Measurements from ENCODE around the gene SUCLG1. TPM values are rescaled to one million over a fixed set of nuclear protein-coding genes. Genes with fewer than 3 reads are reported as not detected.

The SUCLG1 gene
- total and polyA plus RNA-seq, 2 of the 8 experiments (the other 6 are each of a cell fraction or from before 2014, with no cell fraction given): 19.9 to 40.0 TPM

DNA sequence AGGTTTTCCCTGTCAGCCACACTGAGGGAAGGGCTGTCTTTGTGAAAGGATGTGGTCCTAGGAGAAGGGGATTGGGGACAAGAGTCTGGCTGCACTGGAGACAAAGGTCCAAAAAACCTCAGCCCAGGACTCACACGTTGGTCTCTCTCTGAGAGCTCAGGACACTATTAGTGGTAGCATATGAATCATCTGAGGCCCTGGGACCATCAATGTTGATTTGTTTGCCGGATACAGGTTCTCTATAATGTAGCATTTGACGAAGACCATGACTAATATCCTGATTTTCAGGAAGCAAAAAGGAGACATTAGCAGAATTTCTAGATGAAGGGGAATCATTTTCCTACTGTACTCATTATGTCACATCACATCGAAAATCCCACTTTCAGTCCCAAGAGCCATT lies 35.0 kb upstream of the SUCLG1 start:
- no peaks in the 10 kb centered on the region for H3K79me2 ChIP-seq (ENCODE audit: control insufficient read depth in 1 of 2, insufficient read depth in 2 of 2, low read length in 2 of 2)
- no peak overlapping the region for H3K4me2 ChIP-seq (ENCODE audit: insufficient read depth in 1 of 2, low read depth in 2 of 2, low read length in 2 of 2)
- H2BK12ac ChIP-seq (ENCODE audit: low read depth, low read length): no peak overlapping the region
- no peaks in the 10 kb centered on the region for H3K36me3 ChIP-seq (ENCODE audit: control insufficient read depth in 2 of 4, insufficient read depth in 4 of 4, low read length in 3 of 4)
- no peak overlapping the region for H2BK15ac ChIP-seq (ENCODE audit: low read length)
- CTCF ChIA-PET (ENCODE audit: partially characterized antibody): interaction anchor here (1.1 to 2.1 kb wide), 6 partner anchors 32 to 432 kb away, joined by 3 to 4 read pairs (median 3); no protein-coding TSS in a partner anchor
- H2BK120ac ChIP-seq (replicated peaks; ENCODE audit: low read depth, low read length): no peak overlapping the region
- H4K91ac ChIP-seq (replicated peaks; ENCODE audit: insufficient read length, low read length): no peak overlapping the region
- POLR2A ChIA-PET (ENCODE audit: partially characterized antibody): no interaction called here
- H4K8ac ChIP-seq (ENCODE audit: extremely low read depth, insufficient read depth, low read length): no peak overlapping the region
- DNase-seq (ENCODE audit: low read depth in 1 of 2, low spot score in 2 of 2) (no peak), FAIRE-seq (no peak)
- no peak overlapping the region for H3K56ac ChIP-seq (replicated peaks; ENCODE audit: insufficient read length, low read depth, low read length)
- H3K4ac ChIP-seq (replicated peaks; ENCODE audit: insufficient read length, low read depth, low read length): no peak overlapping the region
- H3K4me3 ChIP-seq (ENCODE audit: extremely low read depth in 1 of 4, insufficient read depth in 2 of 4, low read depth in 3 of 4, low read length in 4 of 4): no peak overlapping the region
- no peaks in the 10 kb centered on the region for H3K9me3 ChIP-seq (ENCODE audit: insufficient read depth in 2 of 2, low read depth in 1 of 2, low read length in 1 of 2)
- H3K23me2 ChIP-seq (ENCODE audit: low read depth, low read length): no peaks in the 10 kb centered on the region
- H3K79me1 ChIP-seq (ENCODE audit: low read depth, low read length): no peaks in the 10 kb centered on the region
- H3K14ac ChIP-seq (ENCODE audit: insufficient read length): no peak overlapping the region
- H2BK20ac ChIP-seq (ENCODE audit: low read length): no peak overlapping the region
- 85% methylated on average over 4 of the region's 4 CpGs; no CpG with 5 or more reads in 1 of the 2 experiments for WGBS, 2 experiments (ENCODE audit: extremely low coverage in 1 of 2, insufficient coverage in 1 of 2, insufficient read length in 1 of 2, insufficient replicate concordance in 2 of 2, low coverage in 1 of 2, low lambda C conversion rate in 2 of 2, missing lambda C conversion rate in 1 of 2)
- no peak overlapping the region for H2AFZ ChIP-seq (ENCODE audit: low read length)
- no peak overlapping the region for H2AK5ac ChIP-seq (ENCODE audit: low read depth, low read length)
- H2BK5ac ChIP-seq (ENCODE audit: low read depth, low read length): no peak overlapping the region
- H4K5ac ChIP-seq (ENCODE audit: insufficient read length, low read depth, low read length): no peak overlapping the region
- H3K23ac ChIP-seq (ENCODE audit: insufficient read length): no peak overlapping the region
- H3K4me1 ChIP-seq (replicated peaks in 1 of 4; ENCODE audit: control insufficient read depth in 3 of 4, insufficient read depth in 4 of 4, low read length in 3 of 4): no peaks in the 10 kb centered on the region
- no peak overlapping the region for H3K27ac ChIP-seq (ENCODE audit: low read depth, low read length)
- H3K27me3 ChIP-seq (replicated peaks in 1 of 4; ENCODE audit: control insufficient read depth in 3 of 4, extremely low read depth in 1 of 4, insufficient read depth in 3 of 4, low read length in 3 of 4): no peaks in the 10 kb centered on the region; a peak in 1 of 7 replicates
- TF ChIP-seq SIN3A (conservative IDR thresholded peaks at IDR 0.05 in 1 of 2, IDR thresholded peaks at IDR 0.05 in 1 of 2; ENCODE audit: low read depth in 1 of 2, low read length in 2 of 2): no peak
- no peak for TF ChIP-seq SP1 (IDR thresholded peaks at IDR 0.05; ENCODE audit: low read depth, low read length)
- no peak for TF ChIP-seq EGR1 (IDR thresholded peaks at IDR 0.05; ENCODE audit: borderline replicate concordance, low read depth, low read length)
- H4K20me1 ChIP-seq (replicated peaks in 1 of 2; ENCODE audit: control insufficient read depth in 1 of 2, insufficient read depth in 2 of 2, low read length in 2 of 2): no peaks in the 10 kb centered on the region
- no peak overlapping the region for H3K9ac ChIP-seq (replicated peaks in 1 of 4; ENCODE audit: extremely low read depth in 1 of 4, low read depth in 3 of 4, low read length in 3 of 4)
- H3K18ac ChIP-seq (ENCODE audit: extremely low read depth, low read length): no peak overlapping the region

All from H1 (cell line).